AG04450 (cell line): ENCODE data around the gene ADAT3. TPM values are rescaled to one million over a fixed set of nuclear protein-coding genes. Genes with fewer than 3 reads are reported as not detected.

Experiments
- CTCF ChIA-PET: fragments of 300-600, 350-600 bp; formaldehyde crosslinking; extraction: SDS; loops from one replicate; lab custom pipeline; 2022; ENCODE audit warnings: antibody characterized with exemption, inconsistent platforms; lab: Charles Lee
- POLR2A ChIA-PET: fragments of 350-600 bp; formaldehyde crosslinking; extraction: SDS; loops from one replicate; lab custom pipeline; 2021; ENCODE audit warnings: antibody characterized with exemption, inconsistent platforms; lab: Yijun Ruan, JAX
- DNase-seq: peaks from one replicate; pipeline ENCODE4 v3.0.0-alpha.2; 2011; ENCODE audit warnings: low read depth, low spot score
- H3K27ac ChIP-seq: one replicate; pipeline ENCODE4 v1.5.1; 2012; ENCODE audit warnings: low read depth, low read length, control low read depth
- H3K27me3 ChIP-seq: one replicate; pipeline ENCODE4 v1.6.0; 2012; ENCODE audit warnings: low read length; ENCODE audit not compliant: control insufficient read depth, insufficient read depth
- H3K4me3 ChIP-seq: 2 replicates; pipeline ENCODE4 v1.5.1; 2011; ENCODE audit warnings: mild to moderate bottlenecking, low read depth, low read length, control low read depth
- H3K9me3 ChIP-seq: 2 replicates; pipeline ENCODE4 v1.5.1; 2012; ENCODE audit warnings: low read length; ENCODE audit not compliant: control insufficient read depth, insufficient read depth
- CTCF ChIP-seq: IDR thresholded peaks from 2 replicates; pipeline ENCODE4 v1.5.1; 2011; ENCODE audit warnings: low read depth, low read length, control low read depth, inconsistent platforms
- polyA plus RNA-seq: library from polyadenylated mRNA; depleted of rRNA; stranded (reverse); fragments of >200 nt; gene quantifications from 2 replicates; pipeline ENCODE4 v1.2.3, GENCODE V29; 2011

ADAT3 gene
- polyA plus RNA-seq, 1 experiment: 0.35 TPM

GRCh38 chr19:1907563-1908363 is 2.6 kb downstream of the ADAT3 start:
- CTCF ChIA-PET: no interaction called here
- H3K4me3 ChIP-seq: no peak overlapping the region
- no peaks in the 10 kb centered on the region for H3K27me3 ChIP-seq
- POLR2A ChIA-PET: no interaction called here
- TF ChIP-seq CTCF: no peak
- no peak for DNase-seq
- no peaks in the 10 kb centered on the region; the same call in 1 of the 2 replicates for H3K9me3 ChIP-seq
- H3K27ac ChIP-seq: no peak overlapping the region

GRCh38 chr19:1908364-1908678 is 3.1 kb downstream of the ADAT3 start:
- TF ChIP-seq CTCF: no peak
- Histone ChIP-seq H3K27me3 (no peaks in the 10 kb centered on the region), H3K27ac (no peak overlapping the region), H3K4me3 (no peak overlapping the region), H3K9me3 (peaks cover 4% of the 10 kb centered on the region; the same call in 1 of the 2 replicates)
- ChIA-PET CTCF (no interaction called here), POLR2A (no interaction called here)
- DNase-seq: no peak

GRCh38 chr19:1909761-1910080 is 4.5 kb downstream of the ADAT3 start:
- no peak for TF ChIP-seq CTCF
- Histone ChIP-seq H3K27ac (no peak overlapping the region), H3K4me3 (no peak overlapping the region), H3K27me3 (no peaks in the 10 kb centered on the region), H3K9me3 (peaks cover 4% of the 10 kb centered on the region; the same call in 1 of the 2 replicates)
- ChIA-PET POLR2A (no interaction called here), CTCF (no interaction called here)
- DNase-seq: no peak

GRCh38 chr19:1910177-1910576 is 5.0 kb downstream of the ADAT3 start:
- DNase-seq: no peak

More at GRCh38 chr19:1910177-1910576, 5.0 kb downstream of the ADAT3 start:
- Histone ChIP-seq H3K27me3 (no peaks in the 10 kb centered on the region), H3K27ac (no peak overlapping the region), H3K9me3 (peaks cover 6% of the 10 kb centered on the region; the same call in 1 of the 2 replicates), H3K4me3 (no peak overlapping the region)
- ChIA-PET CTCF (interaction anchor here (1.3 kb wide), 1 partner anchor 18 kb away, joined by 4 read pairs; no protein-coding TSS in a partner anchor), POLR2A (interaction anchor here (0.6 kb wide), 1 partner anchor 17 kb away, joined by 4 read pairs; no protein-coding TSS in a partner anchor)
- TF ChIP-seq CTCF: no peak
